Fibroblast of villous mesenchyme (primary cell): ENCODE results near the gene MYO1D. TPM values are rescaled to one million over a fixed set of nuclear protein-coding genes. Genes with fewer than 3 reads are reported as not detected.
A peak's percentile ranks its signal among the peaks of the same experiment; 100 is the strongest.

Experiments used
- DNase-seq: peaks from one replicate; pipeline ENCODE4 v3.0.0-alpha.2; 2010; ENCODE audit warnings: low read depth
- H3K4me3 ChIP-seq: 2 replicates; pipeline ENCODE4 v1.5.1; 2011; ENCODE audit warnings: low read depth, mild to moderate bottlenecking, low read length
- CTCF ChIP-seq: IDR thresholded peaks from 2 replicates; pipeline ENCODE4 v1.5.1; 2012; ENCODE audit warnings: low read depth, mild to moderate bottlenecking, low read length; ENCODE audit not compliant: insufficient read depth
- small RNA-seq: library from RNA; depleted of rRNA; stranded (forward); fragments of <200 nt; gene quantifications from one replicate; pipeline ENCODE3, GENCODE V24; 2012
- total RNA-seq: library from RNA; depleted of rRNA; stranded (reverse); fragments of >200 nt; gene quantifications from 2 replicates; pipeline ENCODE4 v1.2.3, GENCODE V29; 2012

The MYO1D gene
- total RNA-seq, 1 donor, result 19.0 TPM

- peak; percentile 96 for DNase-seq
- peak; percentile 89 for TF ChIP-seq CTCF
- H3K4me3 ChIP-seq, result peak within 1 kb of the TSS; percentile 88
Measured at GRCh38 chr17:32444301-32445073, 432.4 kb downstream of the MYO1D start, which contains the start of gene PSMD11. TSS of gene PSMD11 (plus strand) at chr17:32444510. CDS start at chr17:32444524, 14 bp downstream.

GRCh38 chr17:32443827-32444300, 433.1 kb downstream of the MYO1D start:
- DNase-seq, result no peak
- peak overlapping the region; percentile 88 for H3K4me3 ChIP-seq
- no peak for TF ChIP-seq CTCF

Small RNA genes lying within 50 kb of the gene (small RNA-seq; reads per million reads assigned to genes)
- gene RF00019, result not detected

Other genes with a start within 250 kb of the MYO1D start
- 128 and 135 TPM in 2 replicates for gene TMEM98, start 51.0 kb upstream of the MYO1D start, total RNA-seq
- not detected in 2 replicates for gene SPACA3, start 114.7 kb upstream of the MYO1D start, total RNA-seq